HL-60 (cell line): ENCODE measurements around the gene CPSF3.

Experiments
- GABPA ChIP-seq: IDR thresholded peaks from 2 replicates; pipeline ENCODE4 v1.6.1; 2012; ENCODE audit warnings: low read depth
- POLR2AphosphoS5 ChIP-seq: IDR thresholded peaks from 2 replicates; pipeline ENCODE4 v1.6.1; 2012; ENCODE audit warnings: low read depth
- REST ChIP-seq: IDR thresholded peaks from 2 replicates; pipeline ENCODE4 v1.6.1; 2012; ENCODE audit warnings: low read depth; ENCODE audit not compliant: insufficient replicate concordance
- SPI1 ChIP-seq: IDR thresholded peaks from 2 replicates; pipeline ENCODE4 v1.6.1; 2012; ENCODE audit warnings: low read depth, mild to moderate bottlenecking, borderline replicate concordance
- TF ChIP-seq, protein P1 (sequence below): IDR thresholded peaks from one replicate; pipeline ENCODE4 v1.5.1; 2011; ENCODE audit warnings: low read length, control low read depth, inconsistent platforms; ENCODE audit not compliant: insufficient read depth

DNA sequence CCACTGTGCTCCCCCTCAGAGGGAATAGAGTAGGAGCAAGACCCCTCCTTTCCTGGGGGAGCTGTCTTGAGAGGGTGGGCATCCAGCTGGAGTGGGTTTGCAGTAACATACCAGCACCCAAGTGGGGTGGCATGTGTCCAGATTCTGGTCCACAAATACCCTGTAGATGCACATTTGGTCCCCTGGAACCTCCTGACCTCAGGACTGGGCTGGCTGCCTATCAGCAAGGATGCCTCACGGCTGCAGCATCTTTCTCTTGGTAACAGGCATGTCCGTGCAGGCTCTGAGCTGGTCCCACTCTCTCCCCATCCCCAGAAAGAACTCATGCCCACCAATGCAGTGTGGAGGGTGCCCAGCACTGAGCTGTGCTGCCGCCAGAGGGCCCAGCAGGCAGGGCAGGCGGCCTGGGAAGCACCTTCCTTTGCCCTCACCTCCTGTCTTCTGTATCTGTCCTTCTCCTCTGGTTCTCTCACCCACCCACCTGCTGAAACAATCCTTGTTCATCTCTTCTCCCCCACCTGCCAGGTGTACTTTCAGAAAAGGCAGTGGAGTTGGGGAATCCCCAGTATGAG, 47.5 kb upstream of the CPSF3 start:
- TF ChIP-seq REST (no peak), POLR2AphosphoS5 (no peak), GABPA (no peak), SPI1 (no peak)
- TF ChIP-seq, protein P1, sequence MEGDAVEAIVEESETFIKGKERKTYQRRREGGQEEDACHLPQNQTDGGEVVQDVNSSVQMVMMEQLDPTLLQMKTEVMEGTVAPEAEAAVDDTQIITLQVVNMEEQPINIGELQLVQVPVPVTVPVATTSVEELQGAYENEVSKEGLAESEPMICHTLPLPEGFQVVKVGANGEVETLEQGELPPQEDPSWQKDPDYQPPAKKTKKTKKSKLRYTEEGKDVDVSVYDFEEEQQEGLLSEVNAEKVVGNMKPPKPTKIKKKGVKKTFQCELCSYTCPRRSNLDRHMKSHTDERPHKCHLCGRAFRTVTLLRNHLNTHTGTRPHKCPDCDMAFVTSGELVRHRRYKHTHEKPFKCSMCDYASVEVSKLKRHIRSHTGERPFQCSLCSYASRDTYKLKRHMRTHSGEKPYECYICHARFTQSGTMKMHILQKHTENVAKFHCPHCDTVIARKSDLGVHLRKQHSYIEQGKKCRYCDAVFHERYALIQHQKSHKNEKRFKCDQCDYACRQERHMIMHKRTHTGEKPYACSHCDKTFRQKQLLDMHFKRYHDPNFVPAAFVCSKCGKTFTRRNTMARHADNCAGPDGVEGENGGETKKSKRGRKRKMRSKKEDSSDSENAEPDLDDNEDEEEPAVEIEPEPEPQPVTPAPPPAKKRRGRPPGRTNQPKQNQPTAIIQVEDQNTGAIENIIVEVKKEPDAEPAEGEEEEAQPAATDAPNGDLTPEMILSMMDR: no peak
